NCI-H1092 (cell line): ENCODE data around the gene SLC25A21.
"Not testable (repeated sequence)": the region's sequence is repeated elsewhere in the genome, so short reads cannot be mapped to it uniquely, and the experiment has no call there.

Experiments used
- DNase-seq: peaks from one replicate; lab custom pipeline; 2025; lab: John Stamatoyannopoulos, UW

SLC25A21 gene

GRCh38 chr14:37186865-37187264 lies 14.5 kb upstream of the SLC25A21 start:
- no peak for DNase-seq

- no peak for DNase-seq
These were observed 13.3 kb upstream of the SLC25A21 start for GRCh38 chr14:37185670-37186069.

- DNase-seq = not testable (repeated sequence)
These were observed 12.1 kb upstream of the SLC25A21 start for GRCh38 chr14:37184520-37184919.

GRCh38 chr14:37181441-37181840 lies 9.0 kb upstream of the SLC25A21 start:
- DNase-seq = no peak

GRCh38 chr14:37180886-37181285 lies 8.5 kb upstream of the SLC25A21 start:
- DNase-seq = not testable (repeated sequence)

GRCh38 chr14:37179896-37180502 lies 7.6 kb upstream of the SLC25A21 start:
- DNase-seq = no peak

- no peak for DNase-seq
These were observed 669 bp upstream of the SLC25A21 start for GRCh38 chr14:37172936-37173614.

GRCh38 chr14:37171678-37172023 lies 755 bp downstream of the SLC25A21 start:
- no peak for DNase-seq

GRCh38 chr14:37170993-37171392 lies 1.4 kb downstream of the SLC25A21 start:
- no peak for DNase-seq

GRCh38 chr14:37170237-37170636 lies 2.2 kb downstream of the SLC25A21 start:
- no peak for DNase-seq

GRCh38 chr14:37168721-37169120 lies 3.7 kb downstream of the SLC25A21 start:
- no peak for DNase-seq

- DNase-seq = no peak
These were observed 5.0 kb downstream of the SLC25A21 start for GRCh38 chr14:37167151-37168047.

- DNase-seq = no peak
These were observed 6.6 kb downstream of the SLC25A21 start for GRCh38 chr14:37165794-37166193.

GRCh38 chr14:37162307-37162706 lies 10.1 kb downstream of the SLC25A21 start:
- not testable (repeated sequence) for DNase-seq

- no peak for DNase-seq
These were observed 14.4 kb downstream of the SLC25A21 start for GRCh38 chr14:37157987-37158386.

- no peak for DNase-seq
These were observed 18.9 kb downstream of the SLC25A21 start for GRCh38 chr14:37153483-37153882.

GRCh38 chr14:37153005-37153404 lies 19.4 kb downstream of the SLC25A21 start:
- DNase-seq = no peak

GRCh38 chr14:37150414-37150813 lies 22.0 kb downstream of the SLC25A21 start:
- DNase-seq = peak; percentile 22

- no peak for DNase-seq
These were observed 25.0 kb downstream of the SLC25A21 start for GRCh38 chr14:37147310-37147880.

GRCh38 chr14:37146438-37146837 lies 26.0 kb downstream of the SLC25A21 start:
- DNase-seq = not testable (repeated sequence)

- DNase-seq = no peak
These were observed 27.0 kb downstream of the SLC25A21 start for GRCh38 chr14:37145395-37145794.

GRCh38 chr14:37144729-37145363 lies 27.6 kb downstream of the SLC25A21 start:
- no peak for DNase-seq
